ENCODE results near the gene BHLHE41. TPM values are rescaled to one million over a fixed set of nuclear protein-coding genes. Genes with fewer than 3 reads are reported as not detected.

Gene BHLHE41
- total and polyA plus RNA-seq, 2 of the 8 experiments (the other 6 are each of a cell fraction or from before 2014, with no cell fraction given), result 1.1 to 3.4 TPM

DNA sequence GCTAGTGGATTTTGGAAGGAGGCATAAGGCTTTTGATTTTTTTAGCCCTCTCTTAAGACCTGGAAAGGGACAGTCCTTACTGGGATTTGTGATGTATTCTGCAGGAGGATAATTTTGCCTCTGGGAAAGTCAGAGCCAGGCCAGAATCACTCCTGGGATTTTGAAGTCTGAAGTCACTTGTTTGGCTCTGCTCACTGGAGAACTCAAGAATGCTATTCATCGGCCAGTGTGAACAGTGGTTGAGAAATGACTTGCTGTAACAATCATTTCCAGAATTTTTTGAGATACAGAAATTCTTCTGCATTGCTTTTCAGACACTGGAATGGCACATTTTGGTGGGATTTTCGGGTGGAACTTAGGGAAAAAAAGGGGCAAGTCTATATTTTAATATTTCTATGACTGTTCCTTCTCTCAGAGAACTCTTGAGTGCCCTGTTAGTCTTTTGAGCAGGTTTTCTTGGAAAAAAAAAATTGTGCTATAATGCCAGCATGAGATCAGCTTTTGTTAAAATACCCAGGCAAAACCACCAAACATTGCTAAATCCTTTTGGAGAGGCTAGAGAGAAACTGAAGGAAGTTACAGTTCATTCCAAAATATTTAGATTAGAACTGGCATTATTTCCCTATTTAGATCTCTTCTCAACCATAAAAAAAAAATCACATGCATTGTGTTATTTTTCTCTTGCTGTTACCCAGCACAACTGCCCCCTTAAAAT, 26.1 kb upstream of the BHLHE41 start:
- Histone ChIP-seq H3K9me3 (ENCODE audit: insufficient read depth in 2 of 2, low read depth in 1 of 2, low read length in 1 of 2) (no peaks in the 10 kb centered on the region), H3K79me2 (ENCODE audit: control insufficient read depth in 1 of 2, insufficient read depth in 2 of 2, low read length in 2 of 2) (no peaks in the 10 kb centered on the region), H3K4me3 (ENCODE audit: extremely low read depth in 1 of 4, insufficient read depth in 2 of 4, low read depth in 3 of 4, low read length in 4 of 4) (no peak overlapping the region; a peak in 1 of 8 replicates), H4K8ac (ENCODE audit: extremely low read depth, insufficient read depth, low read length) (no peak overlapping the region), H2AK5ac (ENCODE audit: low read depth, low read length) (no peak overlapping the region), H2BK12ac (ENCODE audit: low read depth, low read length) (no peak overlapping the region), H3K27me3 (replicated peaks in 1 of 4; ENCODE audit: control insufficient read depth in 3 of 4, extremely low read depth in 1 of 4, insufficient read depth in 3 of 4, low read length in 3 of 4) (no peaks in the 10 kb centered on the region), H3K23me2 (ENCODE audit: low read depth, low read length) (no peaks in the 10 kb centered on the region), H3K56ac (replicated peaks; ENCODE audit: insufficient read length, low read depth, low read length) (no peak overlapping the region), H3K14ac (ENCODE audit: insufficient read length) (no peak overlapping the region), H3K27ac (ENCODE audit: low read depth, low read length) (no peak overlapping the region), H2BK5ac (ENCODE audit: low read depth, low read length) (no peak overlapping the region), H3K79me1 (ENCODE audit: low read depth, low read length) (no peaks in the 10 kb centered on the region), H3K4ac (replicated peaks; ENCODE audit: insufficient read length, low read depth, low read length) (no peak overlapping the region), H3K36me3 (ENCODE audit: control insufficient read depth in 2 of 4, insufficient read depth in 4 of 4, low read length in 3 of 4) (no peaks in the 10 kb centered on the region), H3K4me1 (replicated peaks in 1 of 4; ENCODE audit: control insufficient read depth in 3 of 4, insufficient read depth in 4 of 4, low read length in 3 of 4) (no peaks in the 10 kb centered on the region), H2BK15ac (ENCODE audit: low read length) (no peak overlapping the region), H2BK120ac (replicated peaks; ENCODE audit: low read depth, low read length) (no peak overlapping the region), H2AFZ (ENCODE audit: low read length) (no peak overlapping the region), H3K18ac (ENCODE audit: extremely low read depth, low read length) (no peak overlapping the region), H4K20me1 (replicated peaks in 1 of 2; ENCODE audit: control insufficient read depth in 1 of 2, insufficient read depth in 2 of 2, low read length in 2 of 2) (no peaks in the 10 kb centered on the region), H3K23ac (ENCODE audit: insufficient read length) (no peak overlapping the region), H3K9ac (replicated peaks in 1 of 4; ENCODE audit: extremely low read depth in 1 of 4, low read depth in 3 of 4, low read length in 3 of 4) (no peak overlapping the region), H4K91ac (replicated peaks; ENCODE audit: insufficient read length, low read length) (no peak overlapping the region), H3K4me2 (ENCODE audit: insufficient read depth in 1 of 2, low read depth in 2 of 2, low read length in 2 of 2) (no peak overlapping the region), H4K5ac (ENCODE audit: insufficient read length, low read depth, low read length) (no peak overlapping the region), H2BK20ac (ENCODE audit: low read length) (no peak overlapping the region)
- CTCF ChIA-PET (ENCODE audit: partially characterized antibody), result interaction anchor here (0.6 to 0.7 kb wide), 4 partner anchors 27 to 307 kb away, joined by 3 read pairs; no protein-coding TSS in a partner anchor
- FAIRE-seq, result no peak
- 70% methylated on average over 2 of the region's 2 CpGs; no CpG with 5 or more reads in 1 of the 2 experiments for WGBS, 2 experiments (ENCODE audit: extremely low coverage in 1 of 2, insufficient coverage in 1 of 2, insufficient read length in 1 of 2, insufficient replicate concordance in 2 of 2, low coverage in 1 of 2, low lambda C conversion rate in 2 of 2, missing lambda C conversion rate in 1 of 2)
- POLR2A ChIA-PET (ENCODE audit: partially characterized antibody), result no interaction called here
- DNase-seq (ENCODE audit: low read depth in 1 of 2, low spot score in 2 of 2), result no peak
- no peak for TF ChIP-seq SP4 (IDR thresholded peaks at IDR 0.05; ENCODE audit: low read length)
- no peak for TF ChIP-seq TAF1 (IDR thresholded peaks at IDR 0.05; ENCODE audit: low read depth, low read length)
- TF ChIP-seq, protein P1, sequence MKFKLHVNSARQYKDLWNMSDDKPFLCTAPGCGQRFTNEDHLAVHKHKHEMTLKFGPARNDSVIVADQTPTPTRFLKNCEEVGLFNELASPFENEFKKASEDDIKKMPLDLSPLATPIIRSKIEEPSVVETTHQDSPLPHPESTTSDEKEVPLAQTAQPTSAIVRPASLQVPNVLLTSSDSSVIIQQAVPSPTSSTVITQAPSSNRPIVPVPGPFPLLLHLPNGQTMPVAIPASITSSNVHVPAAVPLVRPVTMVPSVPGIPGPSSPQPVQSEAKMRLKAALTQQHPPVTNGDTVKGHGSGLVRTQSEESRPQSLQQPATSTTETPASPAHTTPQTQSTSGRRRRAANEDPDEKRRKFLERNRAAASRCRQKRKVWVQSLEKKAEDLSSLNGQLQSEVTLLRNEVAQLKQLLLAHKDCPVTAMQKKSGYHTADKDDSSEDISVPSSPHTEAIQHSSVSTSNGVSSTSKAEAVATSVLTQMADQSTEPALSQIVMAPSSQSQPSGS (IDR thresholded peaks at IDR 0.05; ENCODE audit: low read length), result no peak
- no peak for TF ChIP-seq CHD2 (IDR thresholded peaks at IDR 0.05; ENCODE audit: low read length)
- no peak for TF ChIP-seq HDAC6 (IDR thresholded peaks at IDR 0.05; ENCODE audit: low read depth, low read length)
- TF ChIP-seq BCL11A (IDR thresholded peaks at IDR 0.05; ENCODE audit: low read depth in 2 of 2, low read length in 2 of 2), result no peak
- TF ChIP-seq GTF2F1 (IDR thresholded peaks at IDR 0.05; ENCODE audit: borderline replicate concordance, low read depth, low read length), result no peak
- TF ChIP-seq RNF2 (IDR thresholded peaks at IDR 0.05; ENCODE audit: borderline replicate concordance, low read depth, low read length, missing control alignments, poor library complexity, severe bottlenecking), result no peak
- TF ChIP-seq, protein P2, sequence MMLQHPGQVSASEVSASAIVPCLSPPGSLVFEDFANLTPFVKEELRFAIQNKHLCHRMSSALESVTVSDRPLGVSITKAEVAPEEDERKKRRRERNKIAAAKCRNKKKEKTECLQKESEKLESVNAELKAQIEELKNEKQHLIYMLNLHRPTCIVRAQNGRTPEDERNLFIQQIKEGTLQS (IDR thresholded peaks at IDR 0.05; ENCODE audit: insufficient read depth, low read depth, low read length), result no peak
- TF ChIP-seq CBX5 (IDR thresholded peaks at IDR 0.05; ENCODE audit: low read depth, low read length), result no peak
- no peak for TF ChIP-seq KDM1A (IDR thresholded peaks at IDR 0.05; ENCODE audit: borderline replicate concordance, low read length)

Measured in H1 (cell line).